GM21825 (cell line): ENCODE results near the gene MRPL39.

Source experiments
- ATAC-seq: cut with Tn5 transposase; IDR thresholded peaks from one replicate; pipeline ENCODE4 v1.9.1; 2021; ENCODE audit warnings: mild to moderate bottlenecking, moderate library complexity; ENCODE audit not compliant: unreplicated experiment

The MRPL39 gene

GRCh38 chr21:25569711-25570110 is 37.6 kb downstream of the MRPL39 start:
- ATAC-seq = no peak

DNA sequence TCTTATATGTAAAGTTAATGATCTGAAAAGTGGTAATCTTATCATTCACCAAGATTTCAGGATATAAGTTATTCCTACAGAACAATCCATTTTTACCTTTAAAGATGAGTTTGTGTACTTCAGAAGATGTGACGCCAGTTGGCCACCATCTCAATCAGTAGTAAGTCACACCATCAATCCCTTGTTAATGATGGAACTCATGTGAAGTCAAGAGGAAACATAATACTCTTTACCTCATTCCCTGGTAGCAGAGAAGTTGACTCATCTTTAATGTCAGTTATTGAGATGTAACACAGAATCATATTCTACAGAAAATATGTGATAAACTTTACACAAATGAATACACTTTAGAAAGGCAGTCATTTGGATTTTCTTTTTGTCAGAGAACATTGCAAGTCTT is 38.2 kb downstream of the MRPL39 start:
- ATAC-seq = no peak

DNA sequence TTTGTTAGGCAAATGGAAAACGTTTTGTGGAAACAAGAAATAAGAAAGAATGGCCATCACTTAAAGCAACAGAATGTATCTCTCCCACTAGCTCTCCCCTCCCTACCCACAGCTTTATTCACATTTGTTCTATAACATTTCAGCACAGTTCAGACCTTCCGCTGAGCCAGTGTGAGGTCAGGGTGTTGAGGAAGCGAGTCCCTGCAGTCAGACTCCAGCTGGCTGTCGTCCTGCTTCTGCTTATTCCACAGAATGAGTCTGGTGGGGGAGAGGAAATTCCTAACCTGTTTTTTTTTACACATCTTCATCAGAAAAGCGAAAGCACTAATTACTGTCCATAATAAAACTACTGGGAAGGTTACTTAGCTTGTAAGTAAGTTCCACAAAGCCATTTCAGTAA is 39.0 kb downstream of the MRPL39 start:
- no peak for ATAC-seq

DNA sequence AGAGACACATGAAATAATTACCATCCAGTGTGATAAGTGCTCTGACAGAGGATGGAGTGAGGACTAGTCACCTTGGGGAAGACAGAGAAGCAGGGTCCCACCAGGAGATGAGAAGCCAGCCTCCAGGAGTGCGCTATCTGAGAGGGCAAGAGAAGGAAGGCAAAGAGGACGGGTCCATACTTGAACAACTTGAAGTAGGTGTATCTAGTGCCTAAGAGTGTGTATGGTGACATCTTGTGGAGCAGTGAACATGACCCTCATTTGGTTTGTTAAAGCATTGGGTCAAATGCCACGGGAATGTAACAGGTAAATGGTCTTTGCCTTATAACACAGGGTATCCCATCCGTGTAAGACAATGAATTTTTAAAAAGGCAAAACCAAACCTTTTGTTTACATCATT is 39.8 kb downstream of the MRPL39 start:
- no peak for ATAC-seq

GRCh38 chr21:25566645-25567044 is 40.6 kb downstream of the MRPL39 start:
- ATAC-seq = no peak

GRCh38 chr21:25565272-25566211 is 41.7 kb downstream of the MRPL39 start:
- ATAC-seq = no peak

GRCh38 chr21:25564349-25564948 is 42.8 kb downstream of the MRPL39 start:
- no peak for ATAC-seq

DNA sequence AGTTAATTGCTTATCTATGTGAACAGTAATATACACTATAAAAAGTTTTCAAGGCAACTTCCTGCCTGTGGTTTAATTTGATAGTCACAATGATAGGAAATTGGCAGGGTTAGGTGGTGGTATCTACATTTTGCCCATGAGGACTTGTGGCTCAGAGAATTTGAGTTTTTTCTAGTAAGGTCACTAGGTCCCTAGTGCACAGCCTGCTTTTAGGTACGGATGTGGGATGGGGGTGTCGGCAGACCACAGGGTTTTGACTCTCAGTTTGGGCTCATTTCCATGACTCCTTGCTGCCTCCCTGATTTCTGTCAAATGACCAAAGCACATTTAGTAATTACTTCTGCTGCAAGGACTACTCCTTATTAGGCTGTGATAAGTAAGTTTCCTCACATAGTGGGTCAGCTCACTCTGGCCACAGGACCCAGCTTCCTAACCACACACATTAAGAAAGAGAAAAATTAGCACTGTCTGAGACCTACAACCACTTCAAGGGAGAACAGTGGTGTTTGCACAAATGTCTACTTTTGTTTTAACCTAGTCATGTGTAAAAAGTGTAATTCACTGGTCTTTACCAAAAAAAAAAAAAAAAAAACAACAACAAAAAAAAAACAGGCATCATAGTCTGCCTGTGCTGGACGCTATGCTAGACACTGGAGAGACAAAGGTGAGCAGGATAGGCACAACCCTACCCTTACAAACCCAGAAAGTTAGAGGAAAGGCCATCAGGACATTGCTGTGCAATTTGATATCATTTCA is 43.7 kb downstream of the MRPL39 start:
- peak; percentile 18 for ATAC-seq

GRCh38 chr21:25562660-25563059 is 44.6 kb downstream of the MRPL39 start:
- ATAC-seq = no peak

DNA sequence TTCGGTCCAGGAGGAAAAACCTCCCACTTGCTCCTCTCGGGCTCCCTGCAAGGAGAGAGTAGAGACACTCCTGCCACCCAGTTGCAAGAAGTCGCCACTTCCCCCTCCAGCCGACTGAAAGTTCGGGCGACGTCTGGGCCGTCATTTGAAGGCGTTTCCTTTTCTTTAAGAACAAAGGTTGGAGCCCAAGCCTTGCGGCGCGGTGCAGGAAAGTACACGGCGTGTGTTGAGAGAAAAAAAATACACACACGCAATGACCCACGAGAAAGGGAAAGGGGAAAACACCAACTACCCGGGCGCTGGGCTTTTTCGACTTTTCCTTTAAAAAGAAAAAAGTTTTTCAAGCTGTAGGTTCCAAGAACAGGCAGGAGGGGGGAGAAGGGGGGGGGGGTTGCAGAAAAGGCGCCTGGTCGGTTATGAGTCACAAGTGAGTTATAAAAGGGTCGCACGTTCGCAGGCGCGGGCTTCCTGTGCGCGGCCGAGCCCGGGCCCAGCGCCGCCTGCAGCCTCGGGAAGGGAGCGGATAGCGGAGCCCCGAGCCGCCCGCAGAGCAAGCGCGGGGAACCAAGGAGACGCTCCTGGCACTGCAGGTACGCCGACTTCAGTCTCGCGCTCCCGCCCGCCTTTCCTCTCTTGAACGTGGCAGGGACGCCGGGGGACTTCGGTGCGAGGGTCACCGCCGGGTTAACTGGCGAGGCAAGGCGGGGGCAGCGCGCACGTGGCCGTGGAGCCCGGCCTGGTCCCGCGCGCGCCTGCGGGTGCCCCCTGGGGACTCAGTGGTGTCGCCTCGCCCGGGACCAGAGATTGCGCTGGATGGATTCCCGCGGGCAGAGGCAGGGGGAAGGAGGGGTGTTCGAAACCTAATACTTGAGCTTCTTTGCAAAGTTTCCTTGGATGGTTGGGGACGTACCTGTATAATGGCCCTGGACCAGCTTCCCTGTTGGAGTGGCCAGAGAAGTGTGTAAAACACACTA is 45.3 kb downstream of the MRPL39 start:
- ATAC-seq = peak; percentile 40

DNA sequence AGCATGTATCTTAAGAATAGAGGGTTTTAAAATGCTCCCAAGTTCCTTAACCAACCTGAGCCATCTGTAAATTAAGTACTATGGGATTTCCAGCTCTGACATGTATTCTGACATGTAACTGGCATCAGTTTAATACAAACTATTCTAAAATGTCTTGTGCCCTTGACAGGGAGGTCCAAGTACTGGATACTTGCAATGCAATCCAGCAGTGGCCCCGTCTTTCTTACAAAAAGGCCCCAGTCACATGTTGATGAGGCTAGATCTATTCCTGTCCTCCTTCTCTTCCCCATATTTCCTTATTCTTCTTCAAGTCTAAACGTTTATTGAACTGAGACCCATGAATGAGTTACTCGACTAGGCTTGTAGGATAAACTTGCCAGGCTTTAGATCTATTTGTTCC is 46.4 kb downstream of the MRPL39 start:
- no peak for ATAC-seq

DNA sequence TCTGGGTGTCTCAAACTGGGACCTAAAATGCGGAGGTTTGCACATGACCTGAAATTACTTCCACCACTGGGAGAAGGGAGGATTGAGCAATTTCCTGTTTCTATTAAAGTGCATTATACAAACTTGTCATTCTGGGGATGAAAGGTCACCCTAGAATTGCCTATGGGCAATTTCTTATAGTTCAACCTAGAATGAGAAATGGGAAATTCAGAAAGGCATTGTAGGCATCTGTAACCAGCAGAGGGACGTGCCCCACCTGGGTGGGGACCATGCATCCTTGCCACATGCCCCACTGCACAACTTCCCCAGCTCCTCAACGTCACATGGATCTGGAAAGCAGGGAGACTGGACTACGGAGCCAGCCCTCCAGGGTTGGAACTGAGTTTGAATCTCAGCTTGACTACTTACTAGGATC is 47.0 kb downstream of the MRPL39 start:
- no peak for ATAC-seq

DNA sequence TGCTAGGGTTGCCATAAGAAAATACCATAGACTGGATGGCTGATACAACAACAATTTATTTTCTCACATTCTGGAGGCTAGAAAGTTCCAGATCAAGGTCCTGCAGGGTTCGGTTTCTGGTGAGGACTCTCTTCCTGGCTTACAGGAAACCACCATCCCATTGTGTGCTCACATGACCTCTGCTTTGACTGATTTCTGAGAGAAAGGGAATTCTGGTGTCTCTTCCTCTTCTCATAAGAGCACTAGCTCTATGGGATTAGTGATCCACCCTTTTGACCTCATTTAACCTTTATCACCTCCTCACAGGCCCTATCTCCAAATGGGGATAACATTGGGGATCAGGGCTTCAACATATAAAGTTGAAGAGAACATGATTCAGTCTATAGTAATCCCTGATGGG is 47.5 kb downstream of the MRPL39 start:
- no peak for ATAC-seq

DNA sequence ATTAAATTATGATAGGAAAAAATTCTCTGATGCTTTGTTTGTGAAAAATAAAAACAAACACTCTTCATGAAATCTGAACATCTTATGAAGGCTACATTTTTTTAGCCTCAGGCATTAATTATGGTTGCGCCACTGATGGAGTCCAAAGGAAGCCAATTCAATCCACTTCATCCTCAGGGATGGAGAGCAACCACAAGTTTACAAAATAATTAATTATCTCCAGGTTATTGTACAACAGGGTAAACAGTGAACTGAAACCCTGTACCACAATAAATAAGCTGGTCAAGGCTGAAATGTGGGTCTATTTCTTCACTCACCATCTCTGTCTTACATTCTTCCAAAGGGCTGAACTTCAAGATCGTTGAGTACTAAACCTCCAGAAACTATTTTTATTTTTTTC is 49.2 kb downstream of the MRPL39 start:
- ATAC-seq = no peak

DNA sequence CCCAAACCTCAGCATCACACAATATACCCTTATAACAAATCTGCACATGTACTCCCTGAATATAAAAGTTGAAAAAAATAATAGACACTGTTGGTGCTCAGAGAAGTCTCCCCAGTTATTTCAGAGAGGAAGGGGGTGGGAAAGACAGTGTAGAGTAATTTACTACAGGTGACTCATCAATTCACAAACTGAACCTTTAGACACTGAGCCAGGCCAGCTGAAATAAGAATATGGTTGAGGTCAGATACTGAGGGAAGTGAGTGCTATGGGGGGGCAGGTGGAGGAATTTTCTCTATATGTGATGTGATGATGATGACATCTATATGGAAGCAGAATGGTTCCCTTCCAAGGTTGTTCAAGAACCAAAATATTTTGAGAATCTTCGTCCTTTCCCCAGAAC is 50.1 kb downstream of the MRPL39 start:
- no peak for ATAC-seq

DNA sequence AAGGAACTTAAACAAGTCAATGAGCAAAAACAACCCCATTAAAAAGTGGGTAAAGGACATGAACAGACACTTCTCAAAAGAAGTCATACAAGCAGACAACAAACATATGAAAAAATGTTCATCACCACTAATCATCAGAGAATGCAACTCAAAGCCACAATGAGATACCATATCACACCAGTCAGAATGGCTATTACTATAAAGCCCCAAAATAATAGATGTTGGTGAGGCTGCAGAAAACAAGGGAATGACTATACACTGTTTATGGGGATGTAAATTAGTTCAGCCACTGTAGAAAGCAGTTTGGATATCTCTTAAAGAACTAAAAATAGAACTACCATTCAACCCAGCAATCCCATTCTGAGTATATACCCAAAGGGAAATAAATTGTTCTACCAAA is 51.2 kb downstream of the MRPL39 start:
- ATAC-seq = no peak

GRCh38 chr21:25555492-25555891 is 51.8 kb downstream of the MRPL39 start:
- ATAC-seq = no peak

DNA sequence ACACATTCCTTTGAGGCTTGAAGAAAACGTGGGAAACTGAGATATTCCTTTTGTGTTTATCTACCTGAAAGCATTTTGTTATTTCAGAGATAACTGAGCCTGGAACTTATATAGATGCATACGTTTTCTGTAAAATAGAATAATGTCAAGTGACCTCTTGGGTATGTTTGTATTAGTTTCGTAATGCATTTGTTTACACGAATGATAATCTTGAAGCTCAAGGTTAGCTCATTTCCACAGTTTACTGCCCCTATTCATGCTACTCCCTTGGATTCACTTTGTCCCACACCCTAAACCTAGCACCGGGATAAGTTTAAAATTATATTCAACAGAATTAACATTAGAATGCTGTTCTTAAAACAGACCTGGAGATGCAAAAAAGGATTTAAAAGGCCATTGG is 54.4 kb downstream of the MRPL39 start:
- ATAC-seq = no peak

DNA sequence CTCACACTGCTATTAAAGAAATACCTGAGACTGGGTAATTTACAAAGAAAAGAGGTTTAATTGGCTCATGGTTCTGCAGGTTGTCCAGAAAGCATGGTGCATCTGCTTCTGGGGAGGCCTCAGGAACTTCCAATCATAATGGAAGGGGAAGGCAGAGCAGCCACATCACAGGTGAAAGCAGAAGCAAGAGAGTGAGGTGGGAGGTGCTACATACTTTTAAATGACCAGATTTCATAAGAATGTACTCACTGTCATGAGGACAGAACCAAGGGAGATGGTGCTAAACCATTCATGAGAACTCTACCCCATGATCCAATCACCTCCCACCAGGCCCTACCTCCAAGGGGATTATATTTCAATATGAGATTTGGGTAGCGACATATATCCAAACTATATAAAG is 55.7 kb downstream of the MRPL39 start:
- ATAC-seq = no peak

DNA sequence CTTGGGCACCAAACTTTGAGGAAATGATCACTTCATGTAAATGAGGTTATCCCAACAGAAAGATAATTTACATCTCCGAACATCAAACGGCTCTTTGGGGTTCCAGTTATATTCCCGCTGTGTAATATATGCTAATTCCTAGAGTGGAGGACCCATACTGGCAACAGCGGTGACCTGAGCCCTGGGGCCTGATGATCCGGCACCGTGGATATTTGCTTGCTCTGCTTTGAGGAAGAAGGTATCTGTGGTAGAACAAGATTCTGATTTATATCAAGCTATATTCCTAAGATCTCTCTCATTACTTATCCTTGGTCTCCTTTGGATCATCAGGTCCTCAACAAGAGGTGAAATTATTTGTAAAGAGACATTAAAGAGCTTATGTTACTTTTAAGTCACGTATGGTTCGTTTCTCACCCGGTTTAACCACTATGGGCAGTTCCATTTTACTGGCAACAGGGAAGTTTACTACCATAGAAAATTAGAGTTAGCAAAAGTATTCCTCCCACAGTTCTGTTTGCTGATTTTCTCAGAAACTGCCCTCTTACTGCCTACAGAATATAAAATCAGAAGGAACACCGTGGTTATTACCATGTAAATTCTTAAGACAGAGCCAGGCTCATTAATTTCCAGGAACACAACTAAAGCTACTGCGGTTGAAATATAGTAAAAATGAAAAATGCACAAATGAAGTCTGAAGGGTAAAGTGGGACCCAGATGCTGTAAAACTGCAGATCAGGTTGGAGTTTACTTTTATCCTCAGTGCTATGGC is 56.7 kb downstream of the MRPL39 start:
- no peak for ATAC-seq
